Inflammatory macrophage treated with lipopolysaccharide for 4 hours (primary cell): ENCODE data around the gene FRMD4B.

Source experiments
- DNase-seq: peaks from one replicate; pipeline ENCODE4 v3.0.0-alpha.2; 2020

The FRMD4B gene

GRCh38 chr3:69403454-69403853 is 17.6 kb upstream of the FRMD4B start:
- no peak for DNase-seq

- no peak for DNase-seq
Observed at GRCh38 chr3:69400683-69401082, 14.8 kb upstream of the FRMD4B start.

- no peak for DNase-seq
Observed at GRCh38 chr3:69392850-69393249, 7.0 kb upstream of the FRMD4B start.

- DNase-seq, result no peak
Observed at GRCh38 chr3:69392415-69392814, 6.5 kb upstream of the FRMD4B start.

GRCh38 chr3:69391554-69391953 is 5.7 kb upstream of the FRMD4B start:
- no peak for DNase-seq

- DNase-seq, result no peak
Observed at GRCh38 chr3:69390771-69391170, 4.9 kb upstream of the FRMD4B start.

GRCh38 chr3:69389520-69390248 is 3.8 kb upstream of the FRMD4B start:
- peak; percentile 62 for DNase-seq

GRCh38 chr3:69388241-69388640 is 2.4 kb upstream of the FRMD4B start:
- DNase-seq, result no peak

GRCh38 chr3:69386556-69387385 is 883 bp upstream of the FRMD4B start:
- DNase-seq, result no peak

GRCh38 chr3:69385123-69385722 is 665 bp downstream of the FRMD4B start:
- no peak for DNase-seq

- DNase-seq, result peak; percentile 49
Observed at GRCh38 chr3:69384326-69384725, 1.6 kb downstream of the FRMD4B start.

GRCh38 chr3:69379661-69380060 is 6.2 kb downstream of the FRMD4B start:
- no peak for DNase-seq

- DNase-seq, result no peak
Observed at GRCh38 chr3:69378112-69378802, 7.6 kb downstream of the FRMD4B start.

- no peak for DNase-seq
Observed at GRCh38 chr3:69377262-69377661, 8.6 kb downstream of the FRMD4B start.

GRCh38 chr3:69376731-69377130 is 9.2 kb downstream of the FRMD4B start:
- no peak for DNase-seq

GRCh38 chr3:69371816-69372215 is 14.1 kb downstream of the FRMD4B start:
- peak; percentile 45 for DNase-seq

GRCh38 chr3:69370901-69371301 is 15.0 kb downstream of the FRMD4B start:
- no peak for DNase-seq

GRCh38 chr3:69370156-69370883 is 15.6 kb downstream of the FRMD4B start:
- peak; percentile 50 for DNase-seq

- peak; percentile 40 for DNase-seq
Observed at GRCh38 chr3:69368129-69368741, 17.7 kb downstream of the FRMD4B start.

GRCh38 chr3:69367586-69367985 is 18.3 kb downstream of the FRMD4B start:
- DNase-seq, result no peak

GRCh38 chr3:69364354-69364753 is 21.5 kb downstream of the FRMD4B start:
- peak; percentile 45 for DNase-seq

GRCh38 chr3:69360690-69361089 is 25.2 kb downstream of the FRMD4B start:
- DNase-seq, result no peak
